Neural crest cell (in vitro differentiated cells): ENCODE data around the gene RHBG. TPM values are rescaled to one million over a fixed set of nuclear protein-coding genes. Genes with fewer than 3 reads are reported as not detected.
A peak's percentile ranks its signal among the peaks of the same experiment; 100 is the strongest.

Source experiments
- DNase-seq: peaks from one replicate; pipeline ENCODE4 v3.0.0; 2021; ENCODE audit warnings: low read depth, mixed read lengths, low spot score
- H3K27ac Mint-ChIP-seq: one replicate; pipeline ENCODE4 v1.8.0; 2021; ENCODE audit warnings: mild to moderate bottlenecking, mixed read lengths; ENCODE audit not compliant: unreplicated experiment
- H3K27me3 Mint-ChIP-seq: 2 replicates; pipeline ENCODE4 v1.8.0; 2021; ENCODE audit warnings: low read depth, mild to moderate bottlenecking, mixed read lengths
- H3K36me3 Mint-ChIP-seq: 2 replicates; pipeline ENCODE4 v1.8.0; 2021; ENCODE audit warnings: low read depth, mild to moderate bottlenecking, mixed read lengths
- H3K4me1 Mint-ChIP-seq: 2 replicates; pipeline ENCODE4 v1.8.0; 2021; ENCODE audit warnings: mixed read lengths
- H3K4me3 Mint-ChIP-seq: one replicate; pipeline ENCODE4 v1.8.0; 2021; ENCODE audit warnings: mild to moderate bottlenecking, mixed read lengths
- H3K9me3 Mint-ChIP-seq: 2 replicates; pipeline ENCODE4 v1.8.0; 2021; ENCODE audit warnings: mixed read lengths
- total RNA-seq: library from RNA; stranded (reverse); gene quantifications from 2 replicates; pipeline ENCODE4 v1.2.1, GENCODE V29; 2021
- TF ChIP-seq, protein P1 (sequence below): fragments of 200-600 bp; sonication (generic); conservative IDR thresholded peaks from 2 replicates; pipeline ENCODE4 v1.5.0; 2021; ENCODE audit warnings: antibody characterized with exemption, mild to moderate bottlenecking

RHBG gene
- total RNA-seq, 1 donor from 2014 or later, result not detected

DNA sequence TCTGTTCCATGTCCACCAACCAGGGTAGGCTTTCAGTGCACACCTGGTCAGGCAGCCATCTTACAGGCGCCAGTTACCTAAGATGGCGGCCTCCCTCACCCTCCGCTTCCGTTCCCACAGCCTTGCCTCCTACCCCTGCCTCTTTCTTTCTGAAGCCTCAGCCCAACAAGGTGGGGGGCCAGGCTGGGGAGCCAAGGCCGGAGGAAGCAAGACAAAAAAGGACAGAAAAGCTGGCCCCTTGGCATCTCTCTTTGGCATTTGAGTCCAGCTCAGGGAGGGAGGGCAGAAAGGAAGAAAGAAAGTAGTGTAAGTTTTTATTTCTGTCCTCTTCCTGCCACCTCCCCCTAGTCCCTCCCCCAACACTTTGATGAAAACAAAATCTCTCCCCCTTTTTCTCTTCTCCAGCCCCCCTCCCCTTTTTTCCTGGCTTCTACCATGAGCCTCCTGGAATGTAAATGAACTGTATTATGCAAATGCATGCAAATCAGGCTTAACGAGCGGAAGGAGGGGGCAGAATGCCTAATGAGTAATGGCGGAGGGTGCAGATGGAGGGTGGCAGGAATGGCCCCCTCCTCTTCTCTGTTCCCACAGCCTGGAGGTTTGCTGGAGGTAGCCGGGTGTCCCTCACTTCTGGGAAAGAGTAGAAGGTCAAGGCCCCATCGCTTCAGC is 43.8 kb downstream of the RHBG start:
- no peak overlapping the region for H3K27ac Mint-ChIP-seq
- H3K27me3 Mint-ChIP-seq, result peaks cover 96% of the 10 kb centered on the region

GRCh38 chr1:156413391-156414246 is 44.6 kb downstream of the RHBG start:
- Mint-ChIP-seq H3K27me3 (peaks cover 96% of the 10 kb centered on the region), H3K4me1 (no peaks in the 10 kb centered on the region), H3K27ac (no peak overlapping the region), H3K4me3 (no peak overlapping the region), H3K9me3 (no peaks in the 10 kb centered on the region), H3K36me3 (no peaks in the 10 kb centered on the region)
- TF ChIP-seq, protein P1, sequence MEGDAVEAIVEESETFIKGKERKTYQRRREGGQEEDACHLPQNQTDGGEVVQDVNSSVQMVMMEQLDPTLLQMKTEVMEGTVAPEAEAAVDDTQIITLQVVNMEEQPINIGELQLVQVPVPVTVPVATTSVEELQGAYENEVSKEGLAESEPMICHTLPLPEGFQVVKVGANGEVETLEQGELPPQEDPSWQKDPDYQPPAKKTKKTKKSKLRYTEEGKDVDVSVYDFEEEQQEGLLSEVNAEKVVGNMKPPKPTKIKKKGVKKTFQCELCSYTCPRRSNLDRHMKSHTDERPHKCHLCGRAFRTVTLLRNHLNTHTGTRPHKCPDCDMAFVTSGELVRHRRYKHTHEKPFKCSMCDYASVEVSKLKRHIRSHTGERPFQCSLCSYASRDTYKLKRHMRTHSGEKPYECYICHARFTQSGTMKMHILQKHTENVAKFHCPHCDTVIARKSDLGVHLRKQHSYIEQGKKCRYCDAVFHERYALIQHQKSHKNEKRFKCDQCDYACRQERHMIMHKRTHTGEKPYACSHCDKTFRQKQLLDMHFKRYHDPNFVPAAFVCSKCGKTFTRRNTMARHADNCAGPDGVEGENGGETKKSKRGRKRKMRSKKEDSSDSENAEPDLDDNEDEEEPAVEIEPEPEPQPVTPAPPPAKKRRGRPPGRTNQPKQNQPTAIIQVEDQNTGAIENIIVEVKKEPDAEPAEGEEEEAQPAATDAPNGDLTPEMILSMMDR, result no peak
- no peak for DNase-seq

More for the DNA sequence above, 43.8 kb downstream of the RHBG start:
- TF ChIP-seq, protein P1, result no peak
- Mint-ChIP-seq H3K4me3 (no peak overlapping the region), H3K9me3 (no peaks in the 10 kb centered on the region), H3K36me3 (no peaks in the 10 kb centered on the region), H3K4me1 (no peaks in the 10 kb centered on the region)
- DNase-seq, result no peak

GRCh38 chr1:156414461-156415064 is 45.6 kb downstream of the RHBG start:
- TF ChIP-seq, protein P1, result no peak
- Mint-ChIP-seq H3K27me3 (peaks cover 96% of the 10 kb centered on the region), H3K36me3 (no peaks in the 10 kb centered on the region), H3K27ac (no peak overlapping the region), H3K4me1 (no peaks in the 10 kb centered on the region), H3K4me3 (no peak overlapping the region), H3K9me3 (no peaks in the 10 kb centered on the region)
- peak; percentile 67 for DNase-seq

DNA sequence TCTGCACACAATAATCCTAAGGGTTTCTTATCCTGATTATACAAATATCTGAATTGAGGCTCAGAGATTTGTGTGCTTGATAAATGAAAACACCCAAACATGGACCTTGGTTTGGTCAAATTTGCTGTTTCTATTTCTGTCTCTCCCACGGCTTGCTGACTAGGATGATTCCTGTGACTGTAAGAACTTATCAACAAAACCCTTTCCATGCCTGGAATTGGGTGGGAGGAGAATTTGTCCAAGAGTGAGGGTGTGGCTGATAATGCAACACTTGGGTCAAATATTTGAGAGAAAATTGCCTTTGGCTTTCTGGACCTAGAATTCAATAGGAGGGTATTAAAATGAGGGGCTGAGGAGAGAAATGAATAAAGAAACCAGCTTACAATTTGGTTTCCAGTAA is 48.0 kb downstream of the RHBG start:
- Mint-ChIP-seq H3K9me3 (no peaks in the 10 kb centered on the region), H3K36me3 (peaks cover 2% of the 10 kb centered on the region), H3K27me3 (peaks cover 96% of the 10 kb centered on the region), H3K27ac (no peak overlapping the region), H3K4me3 (no peak overlapping the region), H3K4me1 (peaks cover 3% of the 10 kb centered on the region)
- DNase-seq, result no peak
- TF ChIP-seq, protein P1, result no peak

GRCh38 chr1:156417401-156418020 is 48.5 kb downstream of the RHBG start:
- no peaks in the 10 kb centered on the region for H3K9me3 Mint-ChIP-seq
- H3K4me1 Mint-ChIP-seq, result peaks cover 4% of the 10 kb centered on the region
- peaks cover 2% of the 10 kb centered on the region for H3K36me3 Mint-ChIP-seq
- H3K27me3 Mint-ChIP-seq, result peaks cover 96% of the 10 kb centered on the region
- TF ChIP-seq, protein P1, result no peak
- no peak overlapping the region for H3K4me3 Mint-ChIP-seq
- DNase-seq, result no peak
- H3K27ac Mint-ChIP-seq, result peak overlapping the region; percentile 28
